GM23338 (cell line): Measurements from ENCODE around the gene VWA7.

Source experiments
- POLR2AphosphoS5 ChIP-seq: IDR thresholded peaks from 2 replicates; pipeline ENCODE4 v1.6.1; 2016; ENCODE audit warnings: antibody characterized with exemption, low read depth
- TF ChIP-seq, protein P1 (sequence below), 2 experiments: fragments of 200-600 bp in 1 of 2; sonication (generic) in 1 of 2; conservative IDR thresholded peaks; 2 replicates each; pipeline versions ENCODE4 v1.5.1 to v1.6.1; 2016 to 2017; ENCODE audit warnings: antibody characterized with exemption in 2 of 2, low read depth in 2 of 2, mild to moderate bottlenecking in 2 of 2, moderate library complexity in 1 of 2

DNA sequence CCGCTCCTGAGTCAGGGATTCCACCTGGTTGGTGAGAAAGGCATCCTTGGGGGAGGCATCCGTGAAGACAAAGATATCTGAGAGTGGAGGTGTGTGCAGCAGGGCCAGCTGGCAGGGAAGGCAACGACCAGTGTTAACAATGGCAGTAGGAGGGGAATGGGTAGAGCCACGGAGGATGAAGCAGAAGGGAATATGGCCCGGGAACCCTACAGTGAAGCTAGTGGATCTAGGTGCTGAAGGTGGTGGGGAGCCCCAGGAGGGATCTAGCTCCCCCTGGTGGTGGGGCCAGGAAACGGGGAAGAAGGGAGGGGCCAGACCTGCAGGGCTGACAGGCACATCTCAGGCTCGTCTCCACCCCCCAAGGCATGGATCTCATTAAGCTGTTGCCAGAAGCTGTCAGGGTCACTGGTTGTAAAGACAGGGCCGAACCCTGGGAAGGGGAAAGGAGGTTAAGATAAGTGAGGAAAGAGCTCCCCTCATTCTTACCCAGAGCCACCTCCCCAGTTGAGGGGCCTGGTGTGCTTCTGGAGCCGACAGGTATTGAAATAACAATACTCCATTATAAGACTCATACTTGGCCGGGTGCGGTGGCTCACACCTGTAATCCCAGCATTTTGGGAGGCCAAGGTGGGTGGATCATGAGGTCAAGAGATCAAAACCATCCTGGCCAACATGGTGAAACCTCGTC, 7.3 kb downstream of the VWA7 start:
- TF ChIP-seq, protein P1, sequence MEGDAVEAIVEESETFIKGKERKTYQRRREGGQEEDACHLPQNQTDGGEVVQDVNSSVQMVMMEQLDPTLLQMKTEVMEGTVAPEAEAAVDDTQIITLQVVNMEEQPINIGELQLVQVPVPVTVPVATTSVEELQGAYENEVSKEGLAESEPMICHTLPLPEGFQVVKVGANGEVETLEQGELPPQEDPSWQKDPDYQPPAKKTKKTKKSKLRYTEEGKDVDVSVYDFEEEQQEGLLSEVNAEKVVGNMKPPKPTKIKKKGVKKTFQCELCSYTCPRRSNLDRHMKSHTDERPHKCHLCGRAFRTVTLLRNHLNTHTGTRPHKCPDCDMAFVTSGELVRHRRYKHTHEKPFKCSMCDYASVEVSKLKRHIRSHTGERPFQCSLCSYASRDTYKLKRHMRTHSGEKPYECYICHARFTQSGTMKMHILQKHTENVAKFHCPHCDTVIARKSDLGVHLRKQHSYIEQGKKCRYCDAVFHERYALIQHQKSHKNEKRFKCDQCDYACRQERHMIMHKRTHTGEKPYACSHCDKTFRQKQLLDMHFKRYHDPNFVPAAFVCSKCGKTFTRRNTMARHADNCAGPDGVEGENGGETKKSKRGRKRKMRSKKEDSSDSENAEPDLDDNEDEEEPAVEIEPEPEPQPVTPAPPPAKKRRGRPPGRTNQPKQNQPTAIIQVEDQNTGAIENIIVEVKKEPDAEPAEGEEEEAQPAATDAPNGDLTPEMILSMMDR (conservative IDR thresholded peaks at IDR 0.05; ENCODE audit: low read depth in 2 of 2): peak; percentile 91 to 94
- no peak for TF ChIP-seq POLR2AphosphoS5
